Measurements from ENCODE around the gene CDC42EP5.

GRCh38 chr19:54502518-54503048 is 29.5 kb upstream of the CDC42EP5 start, which contains the start of gene LAIR2:
- TF ChIP-seq POLR2AphosphoS5 (IDR thresholded peaks at IDR 0.05; ENCODE audit: low read depth, low read length) (no peak), SIN3A (IDR thresholded peaks at IDR 0.05; ENCODE audit: borderline replicate concordance, insufficient read depth, low read length) (no peak), TAF1 (IDR thresholded peaks at IDR 0.05; ENCODE audit: borderline replicate concordance, insufficient read depth, low read length) (no peak)
